ENCODE data around the gene ECSIT.

ECSIT gene

GRCh38 chr19:11464333-11465265 is 64.3 kb downstream of the ECSIT start:
- TF ChIP-seq CTCF (IDR thresholded peaks at IDR 0.05), result no peak

DNA sequence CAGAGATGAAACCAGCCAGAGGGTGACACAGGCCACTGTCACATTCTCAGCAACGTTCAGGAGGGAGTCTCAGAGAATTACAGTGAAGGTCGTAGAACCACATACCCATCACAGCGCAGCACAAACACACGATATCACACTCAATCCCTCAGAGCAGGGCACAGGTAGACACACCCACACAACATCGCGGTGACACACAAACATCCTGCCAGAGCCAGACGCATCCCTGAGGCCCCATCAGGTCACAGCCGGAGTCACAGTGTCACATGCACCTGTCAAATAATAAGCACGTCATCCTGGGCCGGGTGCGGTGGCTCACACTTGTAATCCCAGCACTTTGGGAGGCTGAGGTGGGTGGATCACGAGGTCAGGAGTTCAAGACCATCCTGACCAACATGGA is 65.5 kb downstream of the ECSIT start:
- no peak for TF ChIP-seq CTCF (IDR thresholded peaks at IDR 0.05)

DNA sequence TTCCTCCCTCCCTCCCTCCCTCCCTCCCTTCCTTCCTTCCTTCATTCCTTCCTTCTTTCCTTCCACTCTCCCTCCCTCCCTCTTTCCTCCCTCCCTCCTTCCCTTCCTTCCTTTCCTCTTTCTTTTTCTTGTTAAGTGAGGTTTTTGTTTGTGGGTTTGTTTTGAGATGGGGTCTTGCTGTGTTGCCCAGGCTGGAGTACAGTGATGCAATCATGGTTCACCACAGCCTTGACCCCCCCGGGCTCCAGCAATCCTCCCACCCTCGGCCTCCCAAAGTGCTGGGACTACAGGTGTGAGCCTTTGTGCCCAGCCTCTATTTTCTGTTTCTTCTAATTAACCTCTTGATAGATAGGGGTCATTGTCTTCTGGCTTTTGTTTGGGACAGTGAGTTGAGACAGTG is 67.5 kb downstream of the ECSIT start:
- TF ChIP-seq CTCF (IDR thresholded peaks at IDR 0.05), result no peak

GRCh38 chr19:11460207-11460606 is 68.7 kb downstream of the ECSIT start:
- TF ChIP-seq CTCF (IDR thresholded peaks at IDR 0.05), result 0 out of 2 replicates have a peak, but pooled peaks have one; percentile 9

DNA sequence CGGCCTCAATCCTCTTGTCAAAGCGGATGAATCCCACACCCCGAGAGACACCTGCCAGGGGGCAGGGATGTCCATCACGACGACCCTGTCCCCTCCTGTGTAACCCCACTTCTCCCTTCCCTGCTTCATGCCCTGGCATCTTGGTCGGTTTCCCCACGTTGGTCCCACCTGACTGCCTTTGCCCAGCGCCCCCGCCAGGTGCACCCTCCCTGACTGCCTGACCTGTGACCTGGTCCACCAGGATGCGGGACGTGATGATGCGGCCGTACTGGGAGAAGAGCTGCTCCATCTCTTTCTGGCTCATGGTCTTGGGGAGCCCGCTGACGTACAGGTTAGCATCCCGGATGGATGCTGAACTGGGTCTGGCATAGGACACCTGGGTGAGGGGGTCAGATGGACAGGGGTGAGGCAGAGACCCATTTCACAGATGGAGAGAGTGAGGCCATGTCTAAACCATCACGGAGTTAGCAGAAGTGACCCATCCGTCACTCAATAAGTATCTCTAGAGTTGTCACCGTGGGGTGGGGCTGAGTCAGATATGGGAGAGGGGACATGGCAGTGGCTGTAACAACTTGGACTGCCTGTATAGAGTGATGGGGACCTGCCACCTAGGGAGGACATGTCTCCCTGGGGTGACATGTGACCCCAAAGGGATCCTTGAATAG is 70.6 kb downstream of the ECSIT start:
- TF ChIP-seq CTCF (IDR thresholded peaks at IDR 0.05), result no peak

DNA sequence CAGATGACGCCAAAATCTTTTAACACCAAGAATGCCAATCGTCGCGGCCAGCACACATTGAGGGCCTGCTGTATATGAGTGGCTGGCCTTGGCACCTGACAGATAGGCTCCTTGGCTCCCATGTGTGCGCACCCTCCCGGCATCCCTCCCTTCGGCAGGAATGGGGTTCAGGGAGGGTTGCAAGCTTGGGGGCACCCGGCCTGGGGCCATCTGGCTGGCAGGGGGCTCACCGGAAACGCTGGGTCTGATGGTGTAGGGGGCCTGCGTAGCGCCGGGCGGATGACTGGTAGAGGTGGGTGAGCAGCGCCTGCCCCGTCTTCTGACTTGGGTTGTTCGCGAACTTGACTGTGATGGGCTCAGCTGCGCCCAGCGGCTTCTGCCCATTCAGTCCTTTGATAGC is 71.1 kb downstream of the ECSIT start:
- no peak for TF ChIP-seq CTCF (IDR thresholded peaks at IDR 0.05)

DNA sequence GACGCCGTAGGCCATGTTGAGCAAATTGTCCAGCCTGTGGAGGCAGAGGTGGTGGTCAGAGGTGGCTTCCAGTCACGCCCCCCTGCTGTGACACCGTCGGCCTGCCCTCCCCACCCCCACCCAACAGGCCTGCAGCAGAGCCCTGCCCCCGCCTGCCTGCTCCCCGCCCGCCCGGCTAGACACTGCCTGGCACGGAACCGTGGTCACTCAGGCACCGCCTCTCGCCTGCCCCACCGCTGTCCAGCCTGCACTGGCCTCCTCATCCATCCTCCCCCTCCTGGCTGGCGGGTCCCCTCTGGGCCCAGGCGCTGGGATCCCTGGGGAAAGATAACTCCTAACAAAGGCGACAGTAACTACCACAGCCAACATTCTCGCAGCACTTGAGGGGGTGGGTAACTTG is 71.8 kb downstream of the ECSIT start:
- TF ChIP-seq CTCF (IDR thresholded peaks at IDR 0.05), result no peak

All from LNCAP (cell line).